Ovary (tissue), 10 donors: ENCODE results near the gene HSD17B7. TPM values are rescaled to one million over a fixed set of nuclear protein-coding genes. Genes with fewer than 3 reads are reported as not detected.
A peak's percentile ranks its signal among the peaks of the same experiment; 100 is the strongest.
"Not testable (repeated sequence)": the region's sequence is repeated elsewhere in the genome, so short reads cannot be mapped to it uniquely, and the experiment has no call there.

Experiments used
- DNase-seq, 5 donors: peaks; one replicate each; pipeline ENCODE4 v3.0.0-alpha.2; 2019 to 2020
- H3K27ac ChIP-seq, 2 donors: fragments of 200-600 bp; one replicate each; pipeline versions ENCODE4 v1.5.1 to v1.8.0; 2019 to 2022
- H3K27me3 ChIP-seq: fragments of 200-600 bp; one replicate; pipeline ENCODE4 v1.8.0; 2022
- H3K36me3 ChIP-seq: fragments of 200-600 bp; sonication (generic); one replicate; pipeline ENCODE4 v1.5.1; 2019
- H3K4me1 ChIP-seq: one replicate; pipeline ENCODE4 v1.8.1; 2013; ENCODE audit warnings: mild to moderate bottlenecking, moderate library complexity; ENCODE audit not compliant: insufficient read depth
- H3K4me3 ChIP-seq: fragments of 200-600 bp; sonication (generic); one replicate; pipeline ENCODE4 v1.5.1; 2017
- H3K9me3 ChIP-seq, 2 donors: fragments of 200-600 bp in 1 of 2; sonication (generic) in 1 of 2; one replicate each; pipeline versions ENCODE4 v1.5.1 to v1.8.1; 2013 to 2019; ENCODE audit warnings: mild to moderate bottlenecking in 1 of 2, moderate library complexity in 1 of 2
- CTCF ChIP-seq, 3 donors: fragments of 450-650 bp in 2 of 3; fragments of 200-600 bp in 1 of 3; IDR thresholded peaks; one replicate each; pipeline versions ENCODE4 v1.5.1 to v1.8.0; 2016 to 2022; ENCODE audit warnings: antibody characterized with exemption in 3 of 3, mild to moderate bottlenecking in 1 of 3
- EP300 ChIP-seq: sonication (generic); formaldehyde crosslinking; IDR thresholded peaks from one replicate; pipeline ENCODE4 v1.6.1; 2017; ENCODE audit warnings: antibody characterized with exemption
- POLR2A ChIP-seq: fragments of 450-650 bp; IDR thresholded peaks from one replicate; pipeline ENCODE4 v1.6.1; 2017; ENCODE audit warnings: antibody characterized with exemption, mild to moderate bottlenecking, moderate library complexity
- WGBS, 3 donors: extraction: QIAGEN DNeasy Blood & Tissue Kit in 1 of 3; methylation state at CpG; one replicate each; pipeline versions ENCODE4 v1.1.5 to v1.1.7; 2013 to 2017; 5-methylcytosine and 5-hydroxymethylcytosine counted together
- intact Hi-C, 4 donors: fragments of 100-400 bp; cut with DNase I; formaldehyde crosslinking; loops; one replicate each; pipeline versions ENCODE4 v1.11.0 to v1.15.1; 2022 to 2023
- long read RNA-seq, 3 donors: library from polyadenylated mRNA in 2 of 3; unstranded in 2 of 3; transcript quantifications; one replicate each; pipeline ENCODE4 v2.0.0 and lab custom pipeline, GENCODE V29; 2021 to 2026
- polyA plus RNA-seq, 2 donors: library from polyadenylated mRNA; stranded (reverse); fragments of 200-250 nt in 1 of 2; fragments of 350-450 nt in 1 of 2; fragmentation: Illumina TruSeq in 1 of 2; extraction: RNeasy Lipid Tissue Mini Kit (QIAGEN cat#74804) in 1 of 2; gene quantifications; one replicate each; pipeline ENCODE4 v1.2.3, GENCODE V29; 2013 to 2014
- total RNA-seq, 7 donors: library from RNA; depleted of rRNA in 2 of 7; stranded (reverse); fragments of >200 nt in 2 of 7; fragmentation: NEBNext Ultra II Directional in 3 of 7; extraction: Animal tissue kit (Norgen Biotek cat#: 25700) in 3 of 7; gene quantifications; one replicate each; pipeline versions ENCODE4 v1.1.0 to v1.2.4, GENCODE V29; 2016 to 2023
- donor health status: DM: no; HTN: no; CAD: no; lungs with moderate emphysema.
- donor health status: DM: no; HTN: no; CAD: no.
- donor health status: Bipolar disorder and iron deficiency.
- donor health status: DM: yes; HTN: yes; CAD: no.
- donor health status: DM: no; HTN: no; CAD: no.
- donor health status: DM: yes; HTN: yes; CAD: no.

HSD17B7 gene
- total RNA-seq (10 to 100 TPM in 6 of 7 donors, 1 to 10 TPM in 1; 9.0 to 32.0 (median 12.8) TPM), polyA plus RNA-seq (10 to 100 TPM; 11.3 to 17.7 TPM)
- long read RNA-seq, donor 1, transcript HSD17B7-201 (9 exons, 1,190 nt): major isoform, 31 of 41 reads
- long read RNA-seq, donor 1, partial matches to known transcripts: 6 of 41 reads
- long read RNA-seq, donor 1, other reads (novel, unspliced or antisense): 3 of 41 reads
- long read RNA-seq, donor 2, transcript HSD17B7-201 (9 exons, 1,190 nt): major isoform, 5 of 6 reads
- long read RNA-seq, donor 2, partial matches to known transcripts: 0 of 6 reads
- long read RNA-seq, donor 2, other reads (novel, unspliced or antisense): 0 of 6 reads
- long read RNA-seq, donor 3, transcript HSD17B7-201 (9 exons, 1,190 nt): major isoform, 10 of 14 reads
- long read RNA-seq, donor 3, partial matches to known transcripts: 0 of 14 reads
- long read RNA-seq, donor 3, other reads (novel, unspliced or antisense): 3 of 14 reads

- H3K9me3 ChIP-seq, H3K4me1 ChIP-seq, H3K27me3 ChIP-seq, H3K36me3 ChIP-seq, intact Hi-C loops: not testable (repeated sequence)
- WGBS, 3 donors: 1 to 3% (median 2%) methylated on average over 8 to 32 of the region's 49 CpGs
- TF ChIP-seq POLR2A: peak; percentile 76
- Histone ChIP-seq H3K4me3 (peak within 1 kb of the TSS; percentile 44), H3K27ac (peak within 1 kb of the TSS; percentile 75 to 97)
- DNase-seq: peak; percentile 78 to 87 (median 82)
Observed at GRCh38 chr1:162790303-162790984, at the start of gene HSD17B7. TSS of gene HSD17B7 (plus strand) at chr1:162790702. CDS start at chr1:162790801, 99 bp downstream.

- no peaks in the 10 kb centered on the region for H3K27me3 ChIP-seq
- intact Hi-C loops: no loop called here
- H3K4me3 ChIP-seq: no peak overlapping the region
- TF ChIP-seq CTCF (IDR thresholded peaks at IDR 0.05): no peak
- no peak for TF ChIP-seq POLR2A
- TF ChIP-seq EP300: no peak
- 36 to 64% (median 58%) methylated on average over 4 of the region's 4 CpGs for WGBS, 3 donors
- H3K4me1 ChIP-seq: peaks cover 2% of the 10 kb centered on the region
- H3K27ac ChIP-seq: no peak overlapping the region
- H3K9me3 ChIP-seq: no peaks in the 10 kb centered on the region
- DNase-seq: no peak
- H3K36me3 ChIP-seq: no peaks in the 10 kb centered on the region
Observed at GRCh38 chr1:162740755-162741154, 49.7 kb upstream of the HSD17B7 start.

GRCh38 chr1:162741574-162741973, 48.9 kb upstream of the HSD17B7 start:
- no peak for DNase-seq
- Histone ChIP-seq H3K27ac (no peak overlapping the region), H3K4me3 (no peak overlapping the region), H3K4me1 (no peaks in the 10 kb centered on the region), H3K36me3 (no peaks in the 10 kb centered on the region), H3K27me3 (no peaks in the 10 kb centered on the region), H3K9me3 (no peaks in the 10 kb centered on the region)
- TF ChIP-seq EP300 (no peak), POLR2A (no peak), CTCF (IDR thresholded peaks at IDR 0.05) (no peak)
- intact Hi-C loops: no loop called here
- 90 to 98% (median 95%) methylated on average over 2 of the region's 2 CpGs for WGBS, 3 donors

- H3K4me1 ChIP-seq, H3K36me3 ChIP-seq, H3K27me3 ChIP-seq, H3K4me3 ChIP-seq, H3K27ac ChIP-seq, DNase-seq, H3K9me3 ChIP-seq, intact Hi-C loops: not testable (repeated sequence)
- WGBS, 3 donors: 96 to 99% (median 98%) methylated on average over 14 of the region's 14 CpGs
Observed at GRCh38 chr1:162746264-162746942, 44.1 kb upstream of the HSD17B7 start.

- no peak overlapping the region for H3K27ac ChIP-seq
- intact Hi-C loops: no loop called here
Observed at GRCh38 chr1:162753001-162753658, 37.4 kb upstream of the HSD17B7 start.

More at GRCh38 chr1:162753001-162753658, 37.4 kb upstream of the HSD17B7 start:
- no peak for TF ChIP-seq POLR2A
- no peak for TF ChIP-seq EP300
- TF ChIP-seq CTCF (IDR thresholded peaks at IDR 0.05): no peak
- H3K36me3 ChIP-seq: no peaks in the 10 kb centered on the region
- 100% methylated on average over 1 of the region's 1 CpG for WGBS, 3 donors
- H3K9me3 ChIP-seq: no peaks in the 10 kb centered on the region
- no peaks in the 10 kb centered on the region for H3K4me1 ChIP-seq
- H3K4me3 ChIP-seq: no peak overlapping the region
- no peak for DNase-seq
- no peaks in the 10 kb centered on the region for H3K27me3 ChIP-seq
